ENCODE measurements around the gene SARDH.
"Not testable (repeated sequence)": the region's sequence is repeated elsewhere in the genome, so short reads cannot be mapped to it uniquely, and the experiment has no call there.

The SARDH gene

DNA sequence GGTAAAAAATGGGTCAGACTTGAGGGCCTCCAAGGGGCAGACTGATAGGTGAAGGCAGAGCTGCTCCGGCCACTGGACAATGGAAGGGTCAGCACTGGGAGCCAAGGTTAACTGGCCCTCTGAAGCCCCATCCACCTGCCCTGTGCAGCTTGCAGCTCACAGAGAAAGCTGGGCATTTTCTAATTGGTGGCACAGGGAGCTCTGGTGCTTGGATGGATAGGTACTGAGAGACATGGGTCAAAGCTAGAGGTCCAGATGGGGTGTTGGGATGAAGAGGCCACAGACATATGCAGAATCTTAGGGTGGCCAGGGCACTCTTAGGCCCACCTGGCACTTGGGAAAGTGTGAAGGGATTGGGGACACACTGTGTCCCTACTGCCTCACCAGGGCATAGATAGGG, 29.5 kb upstream of the SARDH start:
- H3K9me2 ChIP-seq (replicated peaks; ENCODE audit: low read depth, low read length) = no peaks in the 10 kb centered on the region
- no peak overlapping the region for H3K9ac ChIP-seq (ENCODE audit: low read depth, low read length, poor library complexity, severe bottlenecking)
- no peaks in the 10 kb centered on the region for H3K4me1 ChIP-seq (ENCODE audit: insufficient read depth, low read length, poor library complexity, severe bottlenecking)
- H4K20me1 ChIP-seq (ENCODE audit: insufficient read depth, low read length, poor library complexity, severe bottlenecking) = no peaks in the 10 kb centered on the region
- peaks cover 20% of the 10 kb centered on the region; the same call in 1 of the 2 replicates for H3K36me3 ChIP-seq (ENCODE audit: insufficient read depth, low read length)
- H3K4me2 ChIP-seq (ENCODE audit: low read depth, low read length, poor library complexity, severe bottlenecking) = no peak overlapping the region
- no peak overlapping the region for H3K4me3 ChIP-seq (ENCODE audit: low read length, poor library complexity, severe bottlenecking)
- H2AFZ ChIP-seq (ENCODE audit: low read length) = no peak overlapping the region
- no peaks in the 10 kb centered on the region for H3F3A ChIP-seq (ENCODE audit: low read depth)
- 0 out of 2 replicates have a peak, but pooled peaks cover 6% of the 10 kb centered on the region for H3K9me3 ChIP-seq (ENCODE audit: insufficient read depth, low read depth, low read length)
- H3K79me2 ChIP-seq (ENCODE audit: insufficient read depth, low read length) = no peaks in the 10 kb centered on the region
- no peak for TF ChIP-seq EZH2phosphoT487 (IDR thresholded peaks at IDR 0.05; ENCODE audit: borderline replicate concordance)
- TF ChIP-seq, protein P1, sequence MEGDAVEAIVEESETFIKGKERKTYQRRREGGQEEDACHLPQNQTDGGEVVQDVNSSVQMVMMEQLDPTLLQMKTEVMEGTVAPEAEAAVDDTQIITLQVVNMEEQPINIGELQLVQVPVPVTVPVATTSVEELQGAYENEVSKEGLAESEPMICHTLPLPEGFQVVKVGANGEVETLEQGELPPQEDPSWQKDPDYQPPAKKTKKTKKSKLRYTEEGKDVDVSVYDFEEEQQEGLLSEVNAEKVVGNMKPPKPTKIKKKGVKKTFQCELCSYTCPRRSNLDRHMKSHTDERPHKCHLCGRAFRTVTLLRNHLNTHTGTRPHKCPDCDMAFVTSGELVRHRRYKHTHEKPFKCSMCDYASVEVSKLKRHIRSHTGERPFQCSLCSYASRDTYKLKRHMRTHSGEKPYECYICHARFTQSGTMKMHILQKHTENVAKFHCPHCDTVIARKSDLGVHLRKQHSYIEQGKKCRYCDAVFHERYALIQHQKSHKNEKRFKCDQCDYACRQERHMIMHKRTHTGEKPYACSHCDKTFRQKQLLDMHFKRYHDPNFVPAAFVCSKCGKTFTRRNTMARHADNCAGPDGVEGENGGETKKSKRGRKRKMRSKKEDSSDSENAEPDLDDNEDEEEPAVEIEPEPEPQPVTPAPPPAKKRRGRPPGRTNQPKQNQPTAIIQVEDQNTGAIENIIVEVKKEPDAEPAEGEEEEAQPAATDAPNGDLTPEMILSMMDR (conservative IDR thresholded peaks at IDR 0.05; ENCODE audit: low read length) = no peak
- H3K27me3 ChIP-seq (ENCODE audit: insufficient read depth, low read length, poor library complexity, severe bottlenecking) = no peaks in the 10 kb centered on the region

DNA sequence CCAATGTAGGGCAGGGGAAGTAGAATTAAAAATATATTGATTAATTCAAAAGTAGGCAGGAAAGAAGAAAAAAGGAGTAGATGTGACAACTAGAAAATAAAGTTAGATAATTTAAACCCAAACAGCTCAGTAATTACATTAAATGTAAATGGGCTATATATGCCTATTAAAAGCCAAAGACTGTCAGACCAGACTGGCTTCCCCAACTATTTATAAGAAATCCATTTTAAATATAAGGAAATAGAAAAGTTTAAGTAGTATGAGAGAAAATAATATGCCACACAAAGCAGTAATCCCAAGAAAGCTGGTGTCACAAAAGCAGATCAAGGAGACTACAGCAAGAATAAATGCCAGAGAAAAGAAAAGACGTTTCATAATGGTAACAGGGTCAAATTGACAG, 28.9 kb upstream of the SARDH start:
- Histone ChIP-seq H3K4me3 (ENCODE audit: low read length, poor library complexity, severe bottlenecking) (no peak overlapping the region), H3K9me3 (ENCODE audit: insufficient read depth, low read depth, low read length) (0 out of 2 replicates have a peak, but pooled peaks cover 6% of the 10 kb centered on the region)

DNA sequence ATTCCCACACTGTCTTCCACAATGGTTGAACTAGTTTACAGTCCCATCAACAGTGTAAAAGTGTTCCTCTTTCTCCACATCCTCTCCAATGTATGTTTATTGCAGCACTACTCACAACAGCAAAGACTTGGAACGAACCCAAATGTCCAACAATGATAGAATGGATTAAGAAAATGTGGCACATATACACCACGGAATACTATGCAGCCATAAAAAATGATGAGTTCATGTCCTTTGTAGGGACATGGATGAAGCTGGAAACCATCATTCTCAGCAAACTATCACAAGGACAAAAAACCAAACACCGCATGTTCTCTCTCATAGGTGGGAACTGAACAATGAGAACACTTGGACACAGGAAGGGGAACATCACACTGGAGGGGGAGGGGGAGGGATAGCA, 28.1 kb upstream of the SARDH start:
- not testable (repeated sequence) for H3K4me1 ChIP-seq (ENCODE audit: insufficient read depth, low read length, poor library complexity, severe bottlenecking)
- H3K36me3 ChIP-seq (ENCODE audit: insufficient read depth, low read length) = peaks cover 20% of the 10 kb centered on the region; the same call in 1 of the 2 replicates

More for the DNA sequence above, 28.9 kb upstream of the SARDH start:
- Histone ChIP-seq H4K20me1 (ENCODE audit: insufficient read depth, low read length, poor library complexity, severe bottlenecking) (no peaks in the 10 kb centered on the region), H3K4me2 (ENCODE audit: low read depth, low read length, poor library complexity, severe bottlenecking) (no peak overlapping the region), H3K79me2 (ENCODE audit: insufficient read depth, low read length) (no peaks in the 10 kb centered on the region), H3K4me1 (ENCODE audit: insufficient read depth, low read length, poor library complexity, severe bottlenecking) (no peaks in the 10 kb centered on the region), H3K9me2 (replicated peaks; ENCODE audit: low read depth, low read length) (no peaks in the 10 kb centered on the region), H3K36me3 (ENCODE audit: insufficient read depth, low read length) (peaks cover 20% of the 10 kb centered on the region; the same call in 1 of the 2 replicates), H3K9ac (ENCODE audit: low read depth, low read length, poor library complexity, severe bottlenecking) (no peak overlapping the region), H3F3A (ENCODE audit: low read depth) (no peaks in the 10 kb centered on the region), H3K27me3 (ENCODE audit: insufficient read depth, low read length, poor library complexity, severe bottlenecking) (no peaks in the 10 kb centered on the region), H2AFZ (ENCODE audit: low read length) (no peak overlapping the region)
- TF ChIP-seq, protein P1 (conservative IDR thresholded peaks at IDR 0.05; ENCODE audit: low read length) = no peak
- TF ChIP-seq EZH2phosphoT487 (IDR thresholded peaks at IDR 0.05; ENCODE audit: borderline replicate concordance) = no peak

More for the DNA sequence above, 28.1 kb upstream of the SARDH start:
- H3F3A ChIP-seq (ENCODE audit: low read depth); H3K4me3 ChIP-seq (ENCODE audit: low read length, poor library complexity, severe bottlenecking); H2AFZ ChIP-seq (ENCODE audit: low read length); H3K27me3 ChIP-seq (ENCODE audit: insufficient read depth, low read length, poor library complexity, severe bottlenecking); H4K20me1 ChIP-seq (ENCODE audit: insufficient read depth, low read length, poor library complexity, severe bottlenecking); H3K9me3 ChIP-seq (ENCODE audit: insufficient read depth, low read depth, low read length); H3K4me2 ChIP-seq (ENCODE audit: low read depth, low read length, poor library complexity, severe bottlenecking); H3K79me2 ChIP-seq (ENCODE audit: insufficient read depth, low read length); H3K9me2 ChIP-seq (replicated peaks; ENCODE audit: low read depth, low read length); H3K9ac ChIP-seq (ENCODE audit: low read depth, low read length, poor library complexity, severe bottlenecking): not testable (repeated sequence)
